OCI-LY3 (cell line): ENCODE measurements around the gene NRXN2.

Experiments
- H2AFZ ChIP-seq: fragments of 200-600, 300-600 bp; shearing (Covaris generic); 2 replicates; pipeline ENCODE4 v1.6.0; 2014; ENCODE audit warnings: antibody characterized with exemption, low read depth, low read length
- H3K27ac ChIP-seq: fragments of 200-600, 300-600 bp; sonication (generic); 2 replicates; pipeline ENCODE4 v1.5.1; 2014; ENCODE audit warnings: mild to moderate bottlenecking, low read length, moderate library complexity, mixed read lengths
- H3K27me3 ChIP-seq: fragments of 200-600, 300-600 bp; sonication (generic); 2 replicates; pipeline ENCODE4 v1.6.1; 2014; ENCODE audit warnings: low read depth, low read length, mixed read lengths
- H3K36me3 ChIP-seq: fragments of 200-600, 300-600 bp; sonication (generic); replicated peaks from 2 replicates; pipeline ENCODE3; 2014; ENCODE audit warnings: low read depth, low read length, mixed read lengths
- H3K4me1 ChIP-seq: fragments of 300-600, 200-600 bp; sonication (generic); 2 replicates; pipeline ENCODE4 v1.6.1; 2014; ENCODE audit warnings: low read length, mixed read lengths
- H3K4me2 ChIP-seq: fragments of 200-600, 300-600 bp; sonication (generic); 2 replicates; pipeline ENCODE4 v1.6.1; 2014; ENCODE audit warnings: low read length, mixed read lengths
- H3K4me3 ChIP-seq: fragments of 300-600, 200-600 bp; sonication (generic); 2 replicates; pipeline ENCODE4 v1.5.1; 2014; ENCODE audit warnings: antibody characterized with exemption, mild to moderate bottlenecking, low read length, moderate library complexity
- H3K79me2 ChIP-seq: fragments of 300-600, 200-600 bp; shearing (Covaris generic); 2 replicates; pipeline ENCODE4 v1.6.1; 2014; ENCODE audit warnings: mild to moderate bottlenecking, low read length, mixed read lengths
- H3K9ac ChIP-seq: fragments of 300-600, 200-600 bp; shearing (Covaris generic); 2 replicates; pipeline ENCODE4 v1.6.0; 2014; ENCODE audit warnings: mild to moderate bottlenecking, low read length, moderate library complexity
- H3K9me3 ChIP-seq: fragments of 200-600, 300-600 bp; shearing (Covaris generic); 2 replicates; pipeline ENCODE4 v1.6.1; 2014; ENCODE audit warnings: low read length, mixed read lengths; ENCODE audit not compliant: insufficient read depth
- H4K20me1 ChIP-seq: fragments of 200-600, 300-600 bp; sonication (generic); 2 replicates; pipeline ENCODE4 v1.6.1; 2016; ENCODE audit warnings: low read length, mixed read lengths; ENCODE audit not compliant: insufficient read depth
- CTCF ChIP-seq: fragments of 200-600, 300-600 bp; sonication (generic); IDR thresholded peaks from 2 replicates; pipeline ENCODE4 v1.5.1; 2014; ENCODE audit warnings: antibody characterized with exemption, low read length, low read depth
- EZH2phosphoT487 ChIP-seq: fragments of 200-600 bp; shearing (Covaris generic); IDR thresholded peaks from 2 replicates; pipeline ENCODE4 v1.6.1; 2018; ENCODE audit warnings: antibody characterized with exemption, mixed run types, low read depth

NRXN2 gene

GRCh38 chr11:64580412-64580811 is 142.6 kb downstream of the NRXN2 start:
- no peak overlapping the region for H3K4me3 ChIP-seq
- H3K9ac ChIP-seq: no peak overlapping the region

GRCh38 chr11:64577202-64577601 is 145.8 kb downstream of the NRXN2 start:
- Histone ChIP-seq H3K9me3 (no peaks in the 10 kb centered on the region), H3K36me3 (no peaks in the 10 kb centered on the region), H3K4me2 (no peak overlapping the region), H3K27me3 (peaks cover 21% of the 10 kb centered on the region), H2AFZ (no peak overlapping the region), H3K79me2 (no peaks in the 10 kb centered on the region), H3K4me3 (no peak overlapping the region), H3K27ac (no peak overlapping the region), H3K4me1 (no peaks in the 10 kb centered on the region), H3K9ac (no peak overlapping the region), H4K20me1 (no peaks in the 10 kb centered on the region)
- TF ChIP-seq EZH2phosphoT487: no peak
- TF ChIP-seq CTCF: no peak

More at GRCh38 chr11:64580412-64580811, 142.6 kb downstream of the NRXN2 start:
- no peaks in the 10 kb centered on the region for H3K79me2 ChIP-seq
- H3K27ac ChIP-seq: no peak overlapping the region
- no peaks in the 10 kb centered on the region for H3K9me3 ChIP-seq
- H3K27me3 ChIP-seq: no peaks in the 10 kb centered on the region; the same call in 1 of the 2 replicates
- H3K4me2 ChIP-seq: no peak overlapping the region
- no peaks in the 10 kb centered on the region for H3K36me3 ChIP-seq
- no peaks in the 10 kb centered on the region for H4K20me1 ChIP-seq
- H3K4me1 ChIP-seq: no peaks in the 10 kb centered on the region
- no peak overlapping the region for H2AFZ ChIP-seq
- TF ChIP-seq CTCF: no peak
- no peak for TF ChIP-seq EZH2phosphoT487

GRCh38 chr11:64572143-64572542 is 150.9 kb downstream of the NRXN2 start:
- H3K9ac ChIP-seq: no peak overlapping the region
- no peak overlapping the region for H3K4me2 ChIP-seq
- no peak overlapping the region for H2AFZ ChIP-seq

GRCh38 chr11:64571410-64572091 is 151.4 kb downstream of the NRXN2 start:
- Histone ChIP-seq H3K4me1 (0 out of 2 replicates have a peak, but pooled peaks cover 3% of the 10 kb centered on the region), H3K79me2 (no peaks in the 10 kb centered on the region), H3K27ac (no peak overlapping the region), H3K4me3 (no peak overlapping the region), H3K4me2 (no peak overlapping the region), H3K36me3 (no peaks in the 10 kb centered on the region), H2AFZ (no peak overlapping the region), H3K9me3 (no peaks in the 10 kb centered on the region), H3K9ac (no peak overlapping the region), H3K27me3 (peaks cover 23% of the 10 kb centered on the region), H4K20me1 (no peaks in the 10 kb centered on the region)
- TF ChIP-seq EZH2phosphoT487: no peak
- no peak for TF ChIP-seq CTCF

More at GRCh38 chr11:64572143-64572542, 150.9 kb downstream of the NRXN2 start:
- Histone ChIP-seq H3K27me3 (peaks cover 23% of the 10 kb centered on the region), H3K4me3 (no peak overlapping the region), H3K4me1 (no peaks in the 10 kb centered on the region), H4K20me1 (no peaks in the 10 kb centered on the region), H3K27ac (no peak overlapping the region), H3K36me3 (no peaks in the 10 kb centered on the region), H3K79me2 (no peaks in the 10 kb centered on the region), H3K9me3 (no peaks in the 10 kb centered on the region)
- no peak for TF ChIP-seq CTCF
- TF ChIP-seq EZH2phosphoT487: no peak
